ENCODE results near the gene SLC25A4.

Gene SLC25A4

DNA sequence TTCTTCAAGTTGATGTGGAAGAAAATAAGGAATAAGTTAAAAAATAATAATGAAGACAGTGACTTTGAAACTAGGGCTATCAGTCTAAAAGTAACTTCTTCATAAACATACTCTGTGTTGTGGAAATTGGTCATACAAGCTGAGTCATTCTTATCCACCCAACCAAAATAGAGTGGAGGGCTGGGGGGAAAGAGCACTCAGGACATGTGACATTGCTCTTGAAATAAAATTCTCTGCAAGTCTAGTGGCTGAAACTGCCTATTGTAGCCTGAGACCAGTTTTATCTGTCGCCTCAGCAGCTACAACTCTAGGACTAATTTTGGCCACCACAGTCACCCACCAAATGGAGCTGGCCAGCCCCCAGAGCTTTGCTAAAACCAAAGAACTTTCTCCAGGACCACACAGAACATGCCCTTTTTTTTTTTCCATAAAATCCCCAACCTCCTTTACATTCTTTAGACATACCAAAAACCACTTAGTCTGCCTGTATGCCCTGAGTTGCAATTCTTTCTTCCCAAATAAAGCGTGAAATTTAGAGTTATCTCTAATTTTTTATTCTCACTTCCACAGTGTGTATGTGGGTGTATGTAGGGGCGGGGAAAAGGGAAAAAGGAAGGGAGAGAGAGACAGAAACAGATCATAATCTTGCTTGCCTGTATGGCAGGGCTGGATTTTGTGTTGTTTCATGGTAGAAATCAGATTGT lies 23.0 kb upstream of the SLC25A4 start:
- DNase-seq (ENCODE audit: low read depth in 2 of 2): no peak

DNA sequence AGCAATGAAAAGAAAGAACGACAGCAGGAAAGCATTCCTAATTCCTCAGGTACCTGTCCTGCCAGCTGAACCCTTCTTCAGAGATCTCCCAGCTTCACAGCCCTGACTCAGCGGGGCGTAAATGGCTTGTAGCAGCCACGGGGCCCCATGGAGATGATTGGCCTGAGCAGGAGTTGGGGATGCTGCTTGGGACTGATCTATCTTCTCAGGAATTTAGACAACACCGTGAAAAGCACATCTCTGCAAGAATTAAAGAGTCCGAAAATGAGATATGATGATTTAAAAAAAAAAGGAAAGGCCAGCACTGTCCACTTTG lies 22.5 kb upstream of the SLC25A4 start:
- no peak for DNase-seq (ENCODE audit: low read depth in 2 of 2)

DNA sequence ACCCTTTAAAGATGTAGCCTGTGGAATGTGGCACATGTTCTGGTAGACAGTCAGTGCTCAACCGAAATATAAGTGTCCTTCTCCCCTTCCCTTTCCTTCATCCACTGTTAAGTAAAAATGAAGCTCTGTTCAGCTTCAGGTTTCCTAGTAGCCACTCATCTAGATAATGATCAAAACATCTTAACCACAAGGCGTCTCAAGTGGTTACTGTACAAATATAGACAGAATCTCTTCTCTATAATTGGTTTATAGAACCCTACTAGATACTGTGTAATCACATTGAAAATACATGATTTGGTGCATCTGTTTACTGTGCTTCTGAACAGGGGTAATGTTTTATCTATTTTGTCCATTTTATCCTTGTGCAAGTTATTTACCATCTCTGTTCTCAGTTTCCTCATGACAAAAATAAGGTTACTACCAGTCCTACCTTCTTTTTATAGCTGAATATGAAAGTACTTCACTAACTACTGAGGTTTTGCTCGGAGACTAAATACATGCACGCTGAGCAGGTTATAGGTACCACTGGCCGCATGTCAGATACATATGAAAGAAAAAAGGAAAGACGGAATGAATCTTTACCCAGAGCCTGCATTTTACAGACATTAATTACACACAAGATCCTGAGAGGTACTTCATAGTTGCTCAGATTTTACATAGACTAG lies 20.3 kb upstream of the SLC25A4 start:
- DNase-seq (ENCODE audit: low read depth in 2 of 2): no peak

DNA sequence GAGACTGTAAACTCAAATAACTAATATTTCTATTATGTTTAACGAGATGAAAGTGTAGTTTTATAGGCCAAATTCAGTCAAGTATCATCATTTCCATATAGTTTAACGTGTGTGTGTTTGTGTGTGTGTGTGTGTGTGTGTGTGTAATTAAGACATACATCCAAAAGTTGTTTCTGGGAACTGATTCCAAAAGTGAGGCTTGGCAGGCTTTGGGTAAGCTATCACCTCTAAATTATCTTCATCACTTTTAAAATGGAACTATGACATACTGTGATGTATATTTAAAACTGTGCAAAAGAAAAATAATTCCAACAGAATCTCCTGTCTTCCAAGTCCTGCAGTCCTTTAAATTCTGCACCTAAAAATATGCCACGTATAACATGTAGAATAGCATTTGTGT lies 19.1 kb upstream of the SLC25A4 start:
- no peak for DNase-seq (ENCODE audit: low read depth in 2 of 2)

DNA sequence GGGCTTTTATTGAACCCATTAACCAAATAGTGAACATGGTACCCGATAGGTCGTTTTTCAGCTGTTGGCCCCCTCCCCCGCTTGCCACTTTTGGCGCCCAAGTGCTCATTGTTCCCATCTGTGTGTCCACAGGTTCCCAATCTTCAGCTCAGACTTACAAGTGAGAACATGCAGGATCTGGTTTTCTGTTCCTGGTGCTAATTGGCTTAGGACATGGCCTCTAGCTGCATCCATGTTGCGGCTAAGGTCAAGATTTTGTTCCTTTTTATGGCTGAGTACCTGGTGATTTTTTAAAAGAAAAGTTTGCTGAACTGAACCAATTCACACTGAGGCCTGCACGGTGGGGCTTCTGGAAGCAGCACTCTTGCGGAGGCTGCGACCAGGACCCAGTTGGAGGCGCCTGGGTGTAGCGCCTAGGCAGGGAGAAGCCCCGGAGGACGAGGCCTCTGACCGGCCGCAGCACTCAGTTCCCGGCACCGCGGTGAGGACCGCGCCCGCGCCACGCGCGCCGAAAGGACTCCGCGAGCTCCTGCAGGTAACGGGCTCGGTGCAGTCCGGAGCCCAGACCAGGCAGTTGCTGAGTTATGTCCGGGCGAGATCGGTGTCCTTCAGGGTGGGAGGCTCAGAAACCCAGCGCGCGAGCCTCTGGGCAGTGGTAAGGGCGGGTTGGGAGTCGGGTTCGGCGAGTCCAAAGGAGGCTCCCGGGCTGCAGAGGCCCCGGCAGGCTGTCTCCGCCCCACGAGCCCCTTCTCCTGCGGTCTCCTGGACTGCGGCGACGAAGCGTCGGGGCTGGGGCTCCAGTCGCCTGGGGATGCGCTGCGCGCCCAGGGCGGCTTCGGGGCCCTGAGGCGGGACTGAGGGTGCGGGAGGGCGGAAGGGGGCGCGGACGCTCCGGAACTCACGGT lies 15.8 kb upstream of the SLC25A4 start:
- no peak for DNase-seq (ENCODE audit: low read depth in 2 of 2)

DNA sequence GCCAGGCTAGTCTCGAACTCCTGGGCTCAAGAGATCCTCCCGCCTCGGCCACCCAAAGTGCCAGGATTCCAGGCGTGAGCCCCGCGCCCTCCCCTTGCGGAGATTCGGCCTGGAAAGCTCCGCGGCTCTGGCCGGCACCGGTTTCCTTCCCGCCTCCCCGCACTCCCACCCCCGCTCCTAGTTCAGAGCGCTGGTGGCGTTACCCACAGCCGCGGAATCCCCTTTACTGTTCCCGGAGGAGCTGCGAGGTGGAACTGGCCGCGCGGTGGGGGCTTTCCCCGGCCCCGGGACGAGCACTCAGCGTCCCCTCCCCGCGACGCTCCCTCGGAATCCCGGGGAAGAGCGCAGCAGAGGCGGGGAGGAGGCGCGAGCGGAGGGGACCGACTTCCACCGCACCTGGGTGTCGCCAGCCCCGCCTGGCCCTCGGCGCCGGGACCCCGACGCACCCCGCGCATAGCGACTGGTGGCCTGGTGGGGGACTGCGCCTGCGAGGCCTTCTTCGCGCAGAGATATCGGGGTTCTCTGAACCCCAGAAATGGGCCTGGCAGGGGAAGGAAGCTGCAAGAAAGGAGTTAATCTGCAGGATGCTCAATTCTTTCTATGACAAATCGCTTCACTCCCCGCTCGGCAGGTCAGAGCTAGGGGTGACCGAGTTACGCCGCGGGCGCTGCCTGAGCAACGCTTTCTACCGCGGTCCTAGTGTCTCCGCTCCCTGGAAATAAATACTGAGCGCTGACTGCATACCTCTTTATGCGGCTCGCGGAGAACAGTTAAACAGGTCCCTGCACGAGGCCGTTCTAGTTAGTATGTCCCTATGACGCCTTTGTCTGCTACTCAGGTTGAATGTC lies 14.6 kb upstream of the SLC25A4 start:
- DNase-seq (ENCODE audit: low read depth in 2 of 2): peak in 1 of 2 donors; percentile 16

DNA sequence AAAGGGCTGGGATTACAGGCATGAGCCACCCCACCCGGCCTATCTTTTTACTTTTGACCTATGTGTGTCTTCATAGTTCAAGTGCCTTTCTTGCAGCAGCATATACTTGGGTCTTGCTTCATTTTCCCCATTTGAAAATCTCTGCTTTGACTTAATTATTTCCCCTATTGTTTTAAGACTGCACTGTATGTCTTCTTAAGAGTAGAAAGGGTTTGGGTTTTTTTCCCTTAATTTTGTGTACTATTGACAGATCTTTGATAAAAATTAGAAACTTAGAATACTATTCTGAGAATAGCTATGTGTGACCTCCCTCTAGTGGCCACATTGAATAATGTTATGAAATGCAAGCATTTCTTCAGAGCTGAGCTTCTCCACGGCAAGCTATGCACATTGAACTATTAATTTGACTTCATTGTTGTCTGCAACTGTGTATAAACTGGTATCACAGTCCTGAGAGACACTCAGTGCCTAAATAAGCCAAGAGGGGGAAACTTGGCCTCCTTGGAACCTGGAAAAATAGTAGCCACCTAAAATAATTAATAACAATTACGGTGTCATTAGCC lies 8.7 kb upstream of the SLC25A4 start:
- DNase-seq (ENCODE audit: low read depth in 2 of 2): no peak

DNA sequence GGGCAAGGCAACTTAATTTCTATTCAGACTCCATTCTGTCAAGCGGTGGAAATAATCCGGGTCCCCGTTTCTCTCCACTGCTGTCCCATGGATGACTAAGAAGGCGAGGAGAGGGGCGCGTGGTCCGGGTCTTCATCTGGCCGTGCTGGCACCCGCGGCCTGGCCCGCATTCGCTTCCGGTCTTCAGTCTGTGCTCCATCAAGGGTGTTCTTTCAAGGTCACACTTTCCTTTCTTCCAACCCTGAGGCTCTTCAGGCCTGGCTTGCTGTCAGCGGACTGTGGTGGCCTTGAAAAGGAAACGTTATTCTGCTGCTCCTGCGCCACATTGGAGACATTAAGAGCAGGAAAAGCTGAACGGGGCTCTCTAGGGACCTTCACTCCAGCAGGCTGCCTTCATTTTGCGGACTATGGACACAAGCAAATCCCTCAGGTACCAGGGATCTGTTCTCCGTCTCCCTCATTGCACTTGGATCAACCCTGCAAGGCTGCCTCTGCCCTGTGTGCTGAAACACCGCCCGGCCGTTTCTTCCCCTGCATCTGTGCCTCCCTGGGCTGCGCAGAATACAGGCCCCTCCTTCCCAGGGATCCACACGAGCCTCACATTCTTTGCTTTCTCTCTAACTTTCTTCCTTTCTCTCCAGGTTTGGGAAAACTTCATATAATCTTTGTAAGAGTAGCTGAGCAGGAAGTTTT lies 5.7 kb upstream of the SLC25A4 start:
- DNase-seq (ENCODE audit: low read depth in 2 of 2): no peak

DNA sequence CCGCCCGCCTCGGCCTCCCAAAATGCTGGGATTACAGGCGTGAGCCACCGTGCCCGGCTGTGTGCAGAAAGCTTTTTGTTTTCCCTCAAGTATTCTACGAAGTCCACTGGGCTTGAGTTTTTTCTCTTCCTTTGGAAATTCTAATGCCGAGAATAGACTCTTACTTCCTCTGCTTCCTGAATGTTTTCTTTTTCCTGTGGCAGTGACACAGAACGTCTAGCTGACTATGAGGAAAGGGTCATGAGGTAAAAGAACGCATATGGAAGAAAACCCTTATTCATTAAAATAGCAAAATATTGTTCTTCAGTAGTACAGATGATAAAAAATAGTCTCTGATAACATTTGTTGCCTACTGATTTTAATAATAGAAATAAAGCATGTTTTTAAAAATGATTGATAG lies 4.9 kb upstream of the SLC25A4 start:
- no peak for DNase-seq (ENCODE audit: low read depth in 2 of 2)

DNA sequence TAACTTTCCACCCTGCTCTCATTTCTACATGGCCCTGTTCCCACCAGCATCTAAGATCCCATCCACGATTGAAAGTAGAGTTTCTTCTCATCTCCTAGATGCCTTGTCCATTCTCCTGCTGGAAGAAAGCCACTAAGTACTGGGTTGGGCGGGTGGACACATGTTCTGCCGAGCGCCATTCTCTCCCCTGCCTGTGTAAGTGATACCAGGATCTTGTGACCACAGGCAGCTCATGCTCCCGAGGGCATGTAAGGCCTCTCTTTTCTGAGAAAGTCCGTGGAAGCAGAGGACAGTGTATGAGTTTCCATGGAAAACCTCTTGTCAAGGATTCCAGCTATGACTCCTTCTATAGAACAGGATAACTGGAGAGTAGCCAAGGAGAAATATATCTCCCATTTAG lies 3.3 kb upstream of the SLC25A4 start:
- no peak for DNase-seq (ENCODE audit: low read depth in 2 of 2)

DNA sequence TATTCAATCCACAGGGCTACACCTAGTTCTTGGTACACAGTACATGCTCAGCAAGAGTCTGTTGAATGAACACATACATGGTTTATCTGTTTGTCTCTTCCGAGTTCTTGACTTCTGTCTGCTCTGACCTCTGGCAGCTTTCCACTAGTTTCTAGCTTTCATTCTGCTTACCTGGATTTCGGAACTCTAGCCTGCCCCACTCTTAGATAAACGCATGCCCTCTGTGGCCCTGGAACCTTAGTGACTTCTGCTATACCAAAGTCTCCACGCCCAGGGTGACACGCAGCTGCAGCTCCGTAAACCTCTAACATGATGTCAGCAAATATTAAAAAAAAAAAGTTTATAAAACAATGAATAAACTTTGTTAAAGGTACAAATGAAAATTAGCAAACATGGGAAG lies 1.3 kb upstream of the SLC25A4 start:
- DNase-seq (ENCODE audit: low read depth in 2 of 2): no peak

DNA sequence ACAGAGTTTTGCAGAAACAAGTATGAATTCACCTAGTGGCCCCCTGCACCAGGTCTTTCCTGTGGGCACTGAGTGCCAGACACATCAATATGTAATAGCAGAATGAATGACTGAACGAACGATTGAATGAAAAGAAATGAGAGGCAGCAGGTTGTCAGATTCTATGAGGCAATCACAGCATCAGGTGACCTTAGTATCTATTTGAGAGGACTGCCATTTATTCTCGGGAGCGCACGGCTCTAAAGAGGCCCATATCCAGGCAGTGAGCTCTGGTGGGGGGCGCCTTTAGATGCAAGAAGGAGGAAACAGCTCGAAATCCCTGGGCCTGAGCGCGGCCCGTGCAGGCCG lies 528 bp upstream of the SLC25A4 start:
- DNase-seq (ENCODE audit: low read depth in 2 of 2): no peak

DNA sequence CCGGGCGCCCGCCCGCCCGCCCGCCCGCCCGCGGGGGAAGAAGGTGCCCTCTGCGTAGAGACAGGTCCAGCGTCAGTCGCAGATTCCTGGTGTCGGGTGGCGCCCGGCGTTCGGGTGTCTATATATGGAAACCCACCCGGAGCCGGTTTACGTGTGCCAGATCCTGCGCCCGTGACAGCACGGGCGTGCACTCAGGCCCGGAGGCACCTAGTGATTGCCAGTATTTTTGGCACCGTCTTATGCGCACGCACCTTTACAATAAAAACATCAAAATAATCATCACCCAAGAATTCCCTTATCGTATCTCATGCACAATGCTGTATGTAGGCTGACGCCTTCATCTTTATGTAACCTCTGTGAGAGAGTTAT lies 519 bp downstream of the SLC25A4 start:
- DNase-seq (ENCODE audit: low read depth in 2 of 2): no peak

DNA sequence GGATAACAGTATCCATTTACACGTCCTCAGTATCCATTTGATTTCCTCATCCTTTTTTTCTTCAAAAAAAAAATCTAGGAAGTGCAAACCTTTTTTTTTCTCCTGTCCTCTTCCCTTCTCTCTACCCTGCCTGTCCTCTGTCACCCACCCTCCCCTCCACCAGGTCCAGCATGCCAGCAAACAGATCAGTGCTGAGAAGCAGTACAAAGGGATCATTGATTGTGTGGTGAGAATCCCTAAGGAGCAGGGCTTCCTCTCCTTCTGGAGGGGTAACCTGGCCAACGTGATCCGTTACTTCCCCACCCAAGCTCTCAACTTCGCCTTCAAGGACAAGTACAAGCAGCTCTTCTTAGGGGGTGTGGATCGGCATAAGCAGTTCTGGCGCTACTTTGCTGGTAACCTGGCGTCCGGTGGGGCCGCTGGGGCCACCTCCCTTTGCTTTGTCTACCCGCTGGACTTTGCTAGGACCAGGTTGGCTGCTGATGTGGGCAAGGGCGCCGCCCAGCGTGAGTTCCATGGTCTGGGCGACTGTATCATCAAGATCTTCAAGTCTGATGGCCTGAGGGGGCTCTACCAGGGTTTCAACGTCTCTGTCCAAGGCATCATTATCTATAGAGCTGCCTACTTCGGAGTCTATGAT lies 1.7 kb downstream of the SLC25A4 start:
- no peak for DNase-seq (ENCODE audit: low read depth in 2 of 2)

DNA sequence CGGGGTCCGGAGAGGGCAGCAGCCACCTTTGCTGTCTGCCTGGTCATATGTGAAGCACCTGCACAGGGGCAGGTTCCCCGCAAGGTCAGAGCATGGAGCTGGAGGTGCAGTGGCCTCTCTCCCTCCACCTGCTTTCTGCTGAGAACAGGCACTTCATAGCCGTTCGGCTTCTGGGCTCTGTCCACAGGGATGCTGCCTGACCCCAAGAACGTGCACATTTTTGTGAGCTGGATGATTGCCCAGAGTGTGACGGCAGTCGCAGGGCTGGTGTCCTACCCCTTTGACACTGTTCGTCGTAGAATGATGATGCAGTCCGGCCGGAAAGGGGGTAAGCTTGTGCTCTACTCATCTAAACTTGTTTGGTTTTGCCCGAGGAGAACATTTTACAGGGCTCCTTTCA lies 2.5 kb downstream of the SLC25A4 start:
- no peak for DNase-seq (ENCODE audit: low read depth in 2 of 2)

DNA sequence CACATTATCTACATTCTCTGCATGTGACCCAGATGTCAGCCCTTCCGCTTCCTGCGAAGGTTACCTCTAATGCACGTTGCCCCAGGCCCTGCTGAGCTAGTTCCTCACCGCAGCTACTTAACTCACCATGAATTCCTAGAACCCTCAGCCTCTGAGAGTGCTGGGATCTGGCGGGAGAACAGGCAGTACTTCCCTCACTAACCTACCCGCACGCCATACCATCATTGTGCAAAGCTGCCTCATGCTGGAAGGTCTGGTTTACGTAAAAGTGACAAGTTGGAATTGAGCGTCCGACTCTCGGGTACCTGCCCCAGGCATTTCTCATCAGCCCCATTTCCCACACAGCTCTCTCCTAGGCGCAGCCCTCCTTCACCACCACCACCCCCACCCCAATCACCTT lies 6.3 kb downstream of the SLC25A4 start:
- no peak for DNase-seq (ENCODE audit: low read depth in 2 of 2)

DNA sequence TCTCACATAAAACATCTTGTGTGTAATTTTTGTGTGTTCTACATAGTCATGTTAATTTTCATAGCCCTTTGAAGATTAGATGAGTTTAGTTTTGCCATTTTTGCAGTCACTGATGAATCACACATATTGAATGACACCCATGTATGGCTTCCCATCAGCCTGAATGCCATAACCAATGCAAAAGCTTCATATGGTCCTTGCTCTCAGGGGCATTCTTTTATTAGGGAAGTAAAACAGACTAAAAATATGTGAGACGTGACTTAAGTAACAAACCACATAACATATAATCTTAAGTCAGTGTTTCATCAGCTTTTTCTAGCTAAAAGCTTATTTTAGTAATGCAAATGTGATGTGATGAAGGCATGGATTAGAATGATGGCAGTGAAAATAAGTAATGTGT lies 8.2 kb downstream of the SLC25A4 start:
- no peak for DNase-seq (ENCODE audit: low read depth in 2 of 2)

DNA sequence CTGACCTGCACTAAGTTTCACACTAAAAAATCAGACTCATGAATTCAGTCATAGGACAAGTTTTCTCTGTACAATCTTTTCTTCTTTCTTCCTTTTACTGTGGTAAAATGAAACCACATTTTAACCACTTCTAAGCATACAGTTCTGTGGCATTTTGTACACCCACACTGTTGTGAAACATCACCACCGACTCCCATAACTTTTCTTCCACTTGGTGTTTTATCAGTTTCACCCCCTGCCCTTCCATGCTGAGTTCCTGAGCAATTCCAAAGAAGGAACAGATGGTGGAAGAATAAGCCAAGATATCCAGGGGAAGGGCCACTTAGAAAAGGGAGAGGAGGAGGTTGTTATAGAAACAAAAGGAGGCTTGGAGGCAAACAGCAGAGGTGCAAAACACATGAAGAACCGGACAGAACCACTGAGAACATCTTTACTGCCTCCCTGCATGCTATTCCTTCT lies 22.6 kb downstream of the SLC25A4 start:
- DNase-seq (ENCODE audit: low read depth in 2 of 2): no peak

DNA sequence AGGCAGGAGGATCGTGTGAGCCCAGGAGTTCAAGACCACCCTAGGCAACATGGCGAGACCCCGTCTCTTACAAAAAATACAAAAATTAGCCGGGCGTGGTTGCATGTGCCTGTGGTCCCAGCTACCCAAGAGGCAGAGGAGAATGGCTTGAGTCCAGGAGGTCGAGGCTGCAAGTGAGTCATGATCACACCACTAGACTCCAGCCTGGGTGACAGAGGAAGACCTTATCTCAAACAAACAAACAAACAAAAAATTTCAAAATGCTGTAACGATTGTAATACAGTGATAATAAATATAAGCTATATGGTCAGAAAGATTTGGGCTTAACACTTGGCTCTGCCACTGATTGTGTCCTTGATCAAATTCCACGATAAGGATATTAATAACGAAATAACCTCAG lies 24.2 kb downstream of the SLC25A4 start:
- DNase-seq (ENCODE audit: low read depth in 2 of 2): no peak

DNA sequence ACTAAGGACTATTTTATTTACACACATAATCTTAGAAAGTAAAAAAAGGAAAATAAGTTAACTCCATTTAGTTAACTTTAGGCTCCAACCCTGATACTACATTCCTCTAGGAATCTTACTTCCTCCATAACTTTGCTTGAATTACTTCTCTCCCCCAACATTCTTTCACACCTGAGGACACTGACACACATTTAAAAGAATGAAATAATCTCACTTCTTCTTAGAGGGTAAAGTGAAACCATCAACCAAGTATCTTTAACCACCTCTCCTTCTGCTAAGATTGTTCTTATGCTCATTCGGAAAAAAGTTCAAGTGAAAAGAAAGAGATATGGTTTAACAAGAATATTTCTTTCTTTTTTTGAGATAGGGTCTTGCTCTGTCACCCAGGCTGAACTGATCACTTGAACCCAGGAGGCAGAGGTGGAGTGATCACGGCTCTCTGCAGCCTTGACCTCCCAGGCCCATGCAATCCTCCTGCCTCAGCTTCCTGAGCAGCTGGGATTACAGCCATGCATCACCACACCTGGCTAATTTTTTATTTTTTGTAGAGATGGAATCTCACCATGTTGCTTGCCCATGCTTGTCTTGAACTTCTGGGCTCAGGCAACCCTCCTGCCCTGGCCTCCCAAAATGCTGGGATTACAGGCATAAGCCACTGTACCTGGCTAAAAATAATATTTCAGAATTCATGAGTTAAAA lies 28.5 kb downstream of the SLC25A4 start:
- no peak for DNase-seq (ENCODE audit: low read depth in 2 of 2)
